Endothelial cell of umbilical vein (primary cell): ENCODE measurements around the gene MACROH2A1. TPM values are rescaled to one million over a fixed set of nuclear protein-coding genes. Genes with fewer than 3 reads are reported as not detected.

Experiments
- BruUV-seq: library from RNA; stranded (reverse); fragments of 400-500 nt; replicated peaks from 2 replicates; lab custom pipeline; 2021; lab: Mats Ljungman, UMichigan
- CTCF ChIA-PET: fragments of 300-600, 350-600 bp; sonication (Branson Sonifier 250); formaldehyde crosslinking; loops from one replicate; lab custom pipeline; 2021; ENCODE audit warnings: antibody characterized with exemption, inconsistent platforms; lab: Charles Lee
- POLR2A ChIA-PET: fragments of 300-600, 350-600 bp; sonication (Branson Sonifier 250); formaldehyde crosslinking; loops from one replicate; lab custom pipeline; 2021; ENCODE audit warnings: antibody characterized with exemption, inconsistent platforms; lab: Charles Lee
- DNase-seq: peaks from one replicate; pipeline ENCODE4 v3.0.0-alpha.2; 2011; ENCODE audit warnings: low read depth, low spot score
- FAIRE-seq: peaks from 2 replicates; lab custom pipeline; 2011; peaks lifted over from hg19 to GRCh38; lab: Jason Lieb, UNC
- H2AFZ ChIP-seq: 2 replicates; pipeline ENCODE4 v1.6.0; 2012; ENCODE audit warnings: low read depth, low read length, control low read depth, inconsistent platforms
- H3K27ac ChIP-seq: 2 replicates; pipeline ENCODE4 v1.5.1; 2011; ENCODE audit warnings: low read depth, mild to moderate bottlenecking, control low read depth, low read length, moderate library complexity; ENCODE audit not compliant: insufficient read depth
- H3K27me3 ChIP-seq, 2 experiments: 2 replicates each; pipeline versions ENCODE4 v1.6.0 to v1.6.1; 2011; ENCODE audit warnings: low read length in 2 of 2, mixed read lengths in 1 of 2; ENCODE audit not compliant: control insufficient read depth in 2 of 2, insufficient read depth in 2 of 2
- H3K36me3 ChIP-seq, 2 experiments: 2 replicates in 1 of 2; 3 replicates in 1 of 2; pipeline ENCODE4 v1.5.1; 2011; ENCODE audit warnings: low read length in 2 of 2, mild to moderate bottlenecking in 1 of 2, moderate library complexity in 1 of 2; ENCODE audit not compliant: control insufficient read depth in 2 of 2, insufficient read depth in 2 of 2; ENCODE audit errors: extremely low read depth in 1 of 2
- H3K4me1 ChIP-seq: 3 replicates; pipeline ENCODE4 v1.5.1; 2011; ENCODE audit warnings: mild to moderate bottlenecking, low read length; ENCODE audit not compliant: control insufficient read depth, insufficient read depth; ENCODE audit errors: extremely low read depth
- H3K4me2 ChIP-seq: 2 replicates; pipeline ENCODE4 v1.6.1; 2011; ENCODE audit warnings: low read length, control low read depth, mixed read lengths; ENCODE audit not compliant: insufficient read depth
- H3K4me3 ChIP-seq, 3 experiments: fragments of 200-600 bp in 1 of 3; sonication (generic), shearing (Covaris generic) in 1 of 3; replicated peaks in 1 of 3; 2 replicates each; pipeline ENCODE4 v1.5.1; 2011 to 2016; ENCODE audit warnings: control low read depth in 3 of 3, low read length in 3 of 3, mild to moderate bottlenecking in 2 of 3, inconsistent platforms in 1 of 3, low read depth in 1 of 3, moderate library complexity in 1 of 3; ENCODE audit not compliant: insufficient read depth in 1 of 3
- H3K79me2 ChIP-seq: 2 replicates; pipeline ENCODE4 v1.6.0; 2012; ENCODE audit warnings: low read length, inconsistent platforms; ENCODE audit not compliant: control insufficient read depth, insufficient read depth
- H3K9ac ChIP-seq: replicated peaks from 2 replicates; pipeline ENCODE3; 2011; ENCODE audit warnings: low read length, control low read depth; ENCODE audit not compliant: insufficient read depth; ENCODE audit errors: extremely low read depth
- H3K9me1 ChIP-seq: replicated peaks from 3 replicates; pipeline ENCODE4 v1.6.0; 2011; ENCODE audit warnings: mild to moderate bottlenecking, low read length; ENCODE audit not compliant: control insufficient read depth, insufficient read depth; ENCODE audit errors: extremely low read depth
- H3K9me3 ChIP-seq: replicated peaks from 2 replicates; pipeline ENCODE4 v1.5.1; 2012; ENCODE audit warnings: low read length, inconsistent platforms; ENCODE audit not compliant: control insufficient read depth, insufficient read depth
- H4K20me1 ChIP-seq: replicated peaks from 2 replicates; pipeline ENCODE3; 2011; ENCODE audit warnings: mild to moderate bottlenecking, low read length; ENCODE audit not compliant: control insufficient read depth, insufficient read depth; ENCODE audit errors: extremely low read depth
- CTCF ChIP-seq, 2 donors: IDR thresholded peaks; 1 replicate in 1 of 2; 2 replicates in 1 of 2; pipeline ENCODE4 v1.5.1; 2011; ENCODE audit warnings: low read length in 2 of 2, mild to moderate bottlenecking in 2 of 2, moderate library complexity in 2 of 2, control low read depth in 1 of 2, inconsistent platforms in 1 of 2, low read depth in 1 of 2; ENCODE audit not compliant: insufficient read depth in 1 of 2; ENCODE audit errors: extremely low read depth in 1 of 2
- FOS ChIP-seq: IDR thresholded peaks from 2 replicates; pipeline ENCODE4 v1.6.1; 2011; ENCODE audit warnings: mild to moderate bottlenecking, low read length, moderate library complexity, borderline replicate concordance; ENCODE audit not compliant: insufficient read depth
- GATA2 ChIP-seq: IDR thresholded peaks from 2 replicates; pipeline ENCODE4 v1.7.0; 2011; ENCODE audit warnings: low read depth, mild to moderate bottlenecking, moderate library complexity, mixed read lengths, low read length; ENCODE audit not compliant: insufficient read length, insufficient read depth
- JUN ChIP-seq: IDR thresholded peaks from 2 replicates; pipeline ENCODE4 v1.6.1; 2011; ENCODE audit warnings: borderline replicate concordance, low read depth; ENCODE audit not compliant: insufficient read length, insufficient read depth
- MAX ChIP-seq: IDR thresholded peaks from 2 replicates; pipeline ENCODE4 v1.6.1; 2011; ENCODE audit not compliant: insufficient read depth, insufficient read length
- POLR2AphosphoS5 ChIP-seq: IDR thresholded peaks from 2 replicates; pipeline ENCODE4 v1.6.1; 2012; ENCODE audit warnings: low read depth, mild to moderate bottlenecking, control low read depth, low read length, moderate library complexity; ENCODE audit not compliant: insufficient read depth
- dilution Hi-C: fragments of 300-500 bp; cut with MboI; formaldehyde crosslinking; loops from one replicate; pipeline ENCODE4 v1.15.0; 2019; ENCODE audit warnings: low sequenced_read_pairs; ENCODE audit not compliant: extremely low pct_ligation_motif_present
- intact Hi-C: fragments of 100-400 bp; cut with micrococcal nuclease; formaldehyde crosslinking; loops from one replicate; pipeline ENCODE4 v1.10.0; 2022
- polyA plus RNA-seq, 4 experiments: library from polyadenylated mRNA; depleted of rRNA in 3 of 4; stranded (reverse) in 3 of 4; unstranded in 1 of 4; fragments of >200 nt; gene quantifications; 2 replicates each; pipeline versions ENCODE4 v1.2.1 to v1.2.3, GENCODE V29; 2011 to 2012; ENCODE audit warnings: missing spikeins in 1 of 4
- total RNA-seq: library from RNA; stranded (reverse); gene quantifications from 2 replicates; pipeline ENCODE4 v1.2.3, GENCODE V29; 2021

Gene MACROH2A1
- total and polyA plus RNA-seq, 2 donors (not counting 3 experiments of a cell fraction or from before 2014, with no cell fraction given) = 89.3 to 147 TPM

- Histone ChIP-seq H3K27ac (no peak overlapping the region), H3K4me2 (no peak overlapping the region), H3K79me2 (no peaks in the 10 kb centered on the region), H3K9me3 (no peaks in the 10 kb centered on the region), H2AFZ (no peak overlapping the region), H4K20me1 (no peaks in the 10 kb centered on the region), H3K9me1 (no peaks in the 10 kb centered on the region), H3K4me1 (no peaks in the 10 kb centered on the region), H3K9ac (no peak overlapping the region), H3K4me3 (no peak overlapping the region), H3K27me3 (peaks cover 2 to 8% of the 10 kb centered on the region in 2 experiments), H3K36me3 (no peaks in the 10 kb centered on the region)
- FAIRE-seq = no peak
- dilution Hi-C loops (no loop called here), intact Hi-C loops (no loop called here)
- ChIA-PET POLR2A (no interaction called here), CTCF (no interaction called here)
- TF ChIP-seq MAX = no peak
- no peak for TF ChIP-seq JUN
- TF ChIP-seq FOS = no peak
- TF ChIP-seq CTCF (IDR thresholded peaks at IDR 0.05; ENCODE audit: extremely low read depth in 1 of 2, insufficient read depth in 1 of 2, low read depth in 1 of 2, low read length in 2 of 2) = no peak
- TF ChIP-seq GATA2 = no peak
- TF ChIP-seq POLR2AphosphoS5 = no peak
- BruUV-seq = no TSS peak
- no peak for DNase-seq
Measured at GRCh38 chr5:135308245-135308644, 90.8 kb downstream of the MACROH2A1 start.
